Activated T-helper 1 cell treated with anti-CD3 and anti-CD28 coated beads, Interleukin-12 subunit alpha, Interleukin-12 subunit beta, Interleukin-2, Interleukin-4 antibody, amounts not matched to agents 30 ng/mL and 10 ng/mL and 1 ng/mL, durations not matched to agents 14 hours and 24 hours and 36 hours (primary cell): ENCODE results near the gene PCDHAC2. TPM values are rescaled to one million over a fixed set of nuclear protein-coding genes. Genes with fewer than 3 reads are reported as not detected.

Experiments used
- DNase-seq: peaks from one replicate; pipeline ENCODE4 v3.0.0; 2021; ENCODE audit warnings: low spot score
- H3K27ac Mint-ChIP-seq: one replicate; pipeline ENCODE4 v1.8.0; 2021; ENCODE audit warnings: mild to moderate bottlenecking, mixed read lengths
- H3K27me3 Mint-ChIP-seq: one replicate; pipeline ENCODE4 v1.8.0; 2022; ENCODE audit warnings: mild to moderate bottlenecking, moderate library complexity, mixed read lengths; ENCODE audit not compliant: insufficient read depth
- H3K36me3 Mint-ChIP-seq: one replicate; pipeline ENCODE4 v1.8.0; 2021; ENCODE audit warnings: low read depth, mixed read lengths
- H3K4me1 Mint-ChIP-seq: one replicate; pipeline ENCODE4 v1.8.0; 2021; ENCODE audit warnings: low read depth, mixed read lengths
- H3K4me3 Mint-ChIP-seq: one replicate; pipeline ENCODE4 v1.8.0; 2021; ENCODE audit warnings: mild to moderate bottlenecking, moderate library complexity, mixed read lengths
- H3K9me3 Mint-ChIP-seq: one replicate; pipeline ENCODE4 v1.8.0; 2021; ENCODE audit warnings: mixed read lengths
- intact Hi-C: fragments of 100-400 bp; cut with micrococcal nuclease; formaldehyde crosslinking; loops from one replicate; pipeline ENCODE4 v1.15.1; 2024
- total RNA-seq: library from RNA; stranded (reverse); gene quantifications from 2 replicates; pipeline ENCODE4 v1.2.3, GENCODE V29; 2022

The PCDHAC2 gene
- total RNA-seq, 1 donor from 2014 or later, result not detected

DNA sequence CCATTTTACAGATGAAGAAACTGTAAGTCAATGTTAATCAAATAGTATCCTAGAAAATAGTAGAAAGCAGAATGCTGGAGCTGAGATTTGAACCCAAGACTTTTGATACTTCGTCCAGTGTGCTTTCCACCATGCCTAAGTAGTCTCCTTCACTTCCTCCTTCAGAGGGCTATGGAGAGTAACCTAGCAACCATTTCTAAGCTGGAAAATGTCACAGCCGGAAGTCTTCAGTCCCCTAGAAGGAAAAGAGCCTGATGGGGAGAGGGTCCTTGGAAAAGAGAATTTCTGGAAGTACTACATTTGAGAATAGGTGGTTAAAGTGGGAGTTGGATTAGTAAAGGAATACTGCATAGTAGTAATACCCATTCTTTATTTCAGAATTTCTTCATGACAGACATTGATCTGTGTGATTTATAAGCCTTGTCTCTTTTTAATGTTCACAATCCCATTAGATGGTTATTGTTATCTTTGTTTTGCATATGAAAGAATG lies 32.7 kb downstream of the PCDHAC2 start:
- Mint-ChIP-seq H3K27me3 (peaks cover 11% of the 10 kb centered on the region), H3K4me1 (no peaks in the 10 kb centered on the region), H3K4me3 (no peak overlapping the region), H3K36me3 (no peaks in the 10 kb centered on the region), H3K27ac (no peak overlapping the region), H3K9me3 (no peaks in the 10 kb centered on the region)
- intact Hi-C loops, result no loop called here
- no peak for DNase-seq

DNA sequence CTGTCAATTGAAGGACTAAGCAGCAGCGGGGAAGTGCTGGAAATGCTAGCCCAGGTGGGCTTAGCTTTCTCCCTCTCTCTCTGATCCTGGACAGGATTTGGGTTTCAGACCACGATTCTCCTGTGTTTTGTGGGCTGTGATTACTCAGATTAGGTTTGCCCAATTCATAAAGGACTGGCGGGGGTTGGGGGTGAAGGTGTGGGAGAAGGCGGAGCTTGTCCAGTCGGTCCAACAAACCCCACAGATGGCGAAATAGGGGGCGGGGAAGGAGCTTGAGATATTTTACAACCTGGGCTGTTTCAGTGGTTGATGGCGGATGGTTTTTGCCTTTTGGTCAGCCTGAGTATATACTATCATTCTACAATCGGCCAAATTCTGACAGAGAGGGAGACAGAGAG lies 35.2 kb downstream of the PCDHAC2 start:
- Mint-ChIP-seq H3K4me3 (no peak overlapping the region), H3K9me3 (no peaks in the 10 kb centered on the region)

GRCh38 chr5:141001844-141002604 lies 35.7 kb downstream of the PCDHAC2 start:
- no peak overlapping the region for H3K4me3 Mint-ChIP-seq
- H3K9me3 Mint-ChIP-seq, result no peaks in the 10 kb centered on the region
- intact Hi-C loops, result no loop called here
- H3K36me3 Mint-ChIP-seq, result no peaks in the 10 kb centered on the region
- H3K27ac Mint-ChIP-seq, result no peak overlapping the region
- H3K4me1 Mint-ChIP-seq, result no peaks in the 10 kb centered on the region
- H3K27me3 Mint-ChIP-seq, result peaks cover 11% of the 10 kb centered on the region
- DNase-seq, result no peak

More for the DNA sequence above, 35.2 kb downstream of the PCDHAC2 start:
- Mint-ChIP-seq H3K4me1 (no peaks in the 10 kb centered on the region), H3K27ac (no peak overlapping the region), H3K27me3 (peaks cover 11% of the 10 kb centered on the region), H3K36me3 (no peaks in the 10 kb centered on the region)
- no peak for DNase-seq
- intact Hi-C loops, result no loop called here

DNA sequence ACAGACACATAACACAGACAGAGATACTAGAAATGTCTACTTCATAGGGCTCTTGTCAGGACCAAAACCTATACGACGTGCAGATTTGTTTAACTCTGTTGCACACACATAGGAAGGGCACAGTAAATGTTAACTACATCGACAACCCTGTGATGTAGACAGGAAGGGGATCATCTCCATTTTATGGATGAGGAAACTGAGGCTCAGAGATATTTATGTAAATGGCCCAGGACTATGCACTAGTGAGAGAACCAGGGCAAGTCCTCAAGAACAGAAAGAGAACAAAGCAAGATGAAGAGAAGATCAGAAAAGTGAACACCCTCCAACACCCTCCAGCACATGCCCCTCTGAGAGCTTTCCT lies 36.3 kb downstream of the PCDHAC2 start:
- no peaks in the 10 kb centered on the region for H3K9me3 Mint-ChIP-seq
- H3K27me3 Mint-ChIP-seq, result peaks cover 11% of the 10 kb centered on the region
- H3K4me3 Mint-ChIP-seq, result no peak overlapping the region
- intact Hi-C loops, result no loop called here
- no peaks in the 10 kb centered on the region for H3K4me1 Mint-ChIP-seq
- H3K27ac Mint-ChIP-seq, result no peak overlapping the region
- no peaks in the 10 kb centered on the region for H3K36me3 Mint-ChIP-seq
- no peak for DNase-seq

GRCh38 chr5:141003031-141003430 lies 36.8 kb downstream of the PCDHAC2 start:
- peaks cover 11% of the 10 kb centered on the region for H3K27me3 Mint-ChIP-seq
- H3K9me3 Mint-ChIP-seq, result no peaks in the 10 kb centered on the region
- H3K36me3 Mint-ChIP-seq, result no peaks in the 10 kb centered on the region
- no peaks in the 10 kb centered on the region for H3K4me1 Mint-ChIP-seq
- no peak overlapping the region for H3K27ac Mint-ChIP-seq
- intact Hi-C loops, result no loop called here
- H3K4me3 Mint-ChIP-seq, result no peak overlapping the region
- DNase-seq, result no peak

DNA sequence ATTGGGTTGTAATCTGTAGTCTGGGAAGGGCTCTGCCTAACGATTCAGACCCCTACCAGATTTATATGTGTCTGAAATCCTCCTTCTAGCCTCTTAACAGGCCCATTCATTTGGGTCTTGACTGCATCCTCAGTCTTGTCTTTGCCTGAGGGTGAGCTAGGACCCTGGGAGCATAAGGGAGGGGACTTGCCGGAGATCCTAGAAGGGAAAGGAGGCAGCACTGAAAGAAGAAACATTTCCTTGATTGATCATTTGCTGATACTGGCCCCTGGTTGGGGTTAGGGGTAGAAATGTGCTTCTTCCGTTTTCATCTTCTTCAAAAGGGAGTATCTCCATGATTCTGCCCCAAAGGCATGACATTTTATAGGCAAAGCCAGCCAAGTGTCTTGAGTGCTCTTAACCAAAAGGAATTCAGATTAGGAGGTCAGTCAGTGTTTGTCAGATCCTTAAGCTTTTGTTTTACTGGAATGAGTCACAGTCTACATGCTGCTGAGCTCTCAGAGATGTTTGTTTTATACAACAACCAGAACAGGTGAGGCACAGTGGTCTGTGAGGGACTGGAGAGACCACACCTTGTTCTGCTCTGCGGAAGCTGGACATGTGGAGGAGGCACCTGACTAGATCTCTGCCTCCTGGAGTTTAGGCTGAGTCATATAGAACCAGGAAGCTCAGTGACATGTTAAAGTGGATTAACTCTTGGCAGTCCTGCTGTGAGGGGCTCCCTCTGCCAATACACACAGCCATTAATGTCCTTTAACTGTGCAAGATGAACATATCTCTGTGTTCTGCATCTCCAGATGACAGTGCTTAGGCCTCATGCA lies 37.7 kb downstream of the PCDHAC2 start:
- intact Hi-C loops, result no loop called here
- no peak overlapping the region for H3K4me3 Mint-ChIP-seq
- H3K27me3 Mint-ChIP-seq, result peaks cover 11% of the 10 kb centered on the region
- no peaks in the 10 kb centered on the region for H3K4me1 Mint-ChIP-seq
- DNase-seq, result no peak
- no peak overlapping the region for H3K27ac Mint-ChIP-seq
- no peaks in the 10 kb centered on the region for H3K9me3 Mint-ChIP-seq
- H3K36me3 Mint-ChIP-seq, result no peaks in the 10 kb centered on the region

- no peak for DNase-seq
- Mint-ChIP-seq H3K4me3 (no peak overlapping the region), H3K4me1 (no peaks in the 10 kb centered on the region), H3K27ac (no peak overlapping the region), H3K36me3 (no peaks in the 10 kb centered on the region), H3K27me3 (peaks cover 4% of the 10 kb centered on the region), H3K9me3 (no peaks in the 10 kb centered on the region)
- intact Hi-C loops, result no loop called here
Observed at GRCh38 chr5:141007791-141008190, 41.5 kb downstream of the PCDHAC2 start.

DNA sequence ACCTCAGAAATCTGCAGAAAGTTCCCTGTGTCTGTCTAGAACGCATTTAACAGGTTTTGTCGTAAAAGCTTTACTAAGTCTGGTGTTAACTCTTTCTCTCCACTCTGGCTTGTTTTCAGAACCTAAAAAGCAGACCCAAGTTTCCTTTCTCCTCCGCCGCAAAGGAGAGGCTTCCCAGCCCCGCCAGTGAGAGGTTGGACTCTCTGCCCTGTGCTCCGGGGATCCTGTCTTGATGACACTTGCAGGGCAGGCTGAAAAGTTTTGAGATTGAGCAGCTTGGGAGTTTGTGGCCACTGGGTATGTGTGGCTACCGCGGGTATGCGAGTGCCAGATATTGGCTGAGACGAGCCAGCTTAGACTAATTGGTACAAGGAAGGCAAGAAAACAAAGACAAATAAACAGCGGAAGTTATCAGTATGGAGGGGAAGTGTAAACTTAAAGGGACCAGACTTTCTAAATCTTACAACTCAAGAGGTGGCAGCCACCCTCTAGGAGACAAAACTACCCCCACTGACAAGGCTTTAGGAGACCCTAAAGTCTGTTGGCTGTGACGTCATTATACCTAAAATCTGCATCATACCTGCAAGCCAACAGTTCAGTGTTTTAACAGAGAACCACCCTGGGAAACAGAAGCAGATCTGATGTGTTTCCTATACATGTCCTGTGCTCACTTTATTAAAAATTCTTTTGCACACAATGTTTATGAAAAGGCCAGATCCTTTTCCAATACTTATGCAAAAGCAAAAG lies 43.9 kb downstream of the PCDHAC2 start:
- no peaks in the 10 kb centered on the region for H3K4me1 Mint-ChIP-seq
- no peaks in the 10 kb centered on the region for H3K9me3 Mint-ChIP-seq
- no peaks in the 10 kb centered on the region for H3K36me3 Mint-ChIP-seq
- peaks cover 4% of the 10 kb centered on the region for H3K27me3 Mint-ChIP-seq
- H3K27ac Mint-ChIP-seq, result no peak overlapping the region
- no peak for DNase-seq
- intact Hi-C loops, result no loop called here
- H3K4me3 Mint-ChIP-seq, result no peak overlapping the region

DNA sequence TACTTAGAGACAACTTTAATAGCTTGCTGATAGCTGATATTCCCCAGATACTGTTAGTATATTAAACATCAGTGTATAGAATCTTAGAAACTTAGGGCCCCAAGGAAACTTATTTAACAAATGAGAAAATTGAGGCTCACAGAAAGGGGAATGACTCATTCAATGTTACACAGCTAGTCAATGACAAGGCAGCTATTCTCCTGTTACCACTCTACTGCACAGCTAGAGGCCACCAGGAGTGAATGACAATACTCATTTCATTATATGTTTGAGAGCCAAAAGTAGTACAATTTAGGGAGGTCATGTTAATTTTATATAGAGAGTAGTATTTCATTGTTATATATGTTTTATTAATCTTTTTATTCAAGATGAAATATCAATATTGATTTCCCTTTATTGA lies 51.7 kb downstream of the PCDHAC2 start:
- no peaks in the 10 kb centered on the region for H3K4me1 Mint-ChIP-seq
- no peaks in the 10 kb centered on the region for H3K36me3 Mint-ChIP-seq
- H3K9me3 Mint-ChIP-seq, result no peaks in the 10 kb centered on the region
- no peaks in the 10 kb centered on the region for H3K27me3 Mint-ChIP-seq
- intact Hi-C loops, result no loop called here
- no peak overlapping the region for H3K4me3 Mint-ChIP-seq
- no peak for DNase-seq
- H3K27ac Mint-ChIP-seq, result no peak overlapping the region

Other genes with a start within 250 kb of the PCDHAC2 start
- not detected in 2 replicates for gene PCDHA1, start 180.3 kb upstream of the PCDHAC2 start, total RNA-seq
- gene PCDHA2, start 171.6 kb upstream of the PCDHAC2 start, total RNA-seq, result not detected in 2 replicates
- gene PCDHA3, start 165.4 kb upstream of the PCDHAC2 start, total RNA-seq, result not detected in 2 replicates
- gene PCDHA4, start 159.4 kb upstream of the PCDHAC2 start, total RNA-seq, result not detected in 2 replicates
- gene PCDHA5, start 144.9 kb upstream of the PCDHAC2 start, total RNA-seq, result not detected in 2 replicates
- gene PCDHA6, start 138.5 kb upstream of the PCDHAC2 start, total RNA-seq, result not detected in 2 replicates
- not detected in 2 replicates for gene PCDHA7, start 132.2 kb upstream of the PCDHAC2 start, total RNA-seq
- gene PCDHA8, start 125.3 kb upstream of the PCDHAC2 start, total RNA-seq, result not detected in 2 replicates
- not detected in 2 replicates for gene PCDHA9, start 118.1 kb upstream of the PCDHAC2 start, total RNA-seq
- not detected in 2 replicates for gene PCDHA10, start 110.6 kb upstream of the PCDHAC2 start, total RNA-seq
- gene PCDHA11, start 97.5 kb upstream of the PCDHAC2 start, total RNA-seq, result not detected in 2 replicates
- gene PCDHA12, start 91.2 kb upstream of the PCDHAC2 start, total RNA-seq, result not detected in 2 replicates
- gene PCDHA13, start 84.4 kb upstream of the PCDHAC2 start, total RNA-seq, result not detected in 2 replicates
- gene PCDHAC1, start 40.2 kb upstream of the PCDHAC2 start, total RNA-seq, result not detected in 2 replicates
- gene PCDHB1, start 84.9 kb downstream of the PCDHAC2 start, total RNA-seq, result not detected in 2 replicates
- gene PCDHB2, start 128.1 kb downstream of the PCDHAC2 start, total RNA-seq, result not detected in 2 replicates
- not detected in 2 replicates for gene PCDHB3, start 134.0 kb downstream of the PCDHAC2 start, total RNA-seq
- not detected in 2 replicates for gene PCDHB4, start 155.3 kb downstream of the PCDHAC2 start, total RNA-seq
- not detected in 2 replicates for gene PCDHB5, start 168.7 kb downstream of the PCDHAC2 start, total RNA-seq
- gene PCDHB6, start 183.6 kb downstream of the PCDHAC2 start, total RNA-seq, result not detected in 2 replicates
- not detected in 2 replicates for gene PCDHB7, start 206.2 kb downstream of the PCDHAC2 start, total RNA-seq
- gene PCDHB8, start 211.3 kb downstream of the PCDHAC2 start, total RNA-seq, result not detected in 2 replicates
- not detected in 2 replicates for gene PCDHB16, start 215.9 kb downstream of the PCDHAC2 start, total RNA-seq
- not detected in 2 replicates for gene PCDHB9, start 220.7 kb downstream of the PCDHAC2 start, total RNA-seq
- not detected in 2 replicates for gene PCDHB10, start 225.9 kb downstream of the PCDHAC2 start, total RNA-seq
- not detected in 2 replicates for gene PCDHB11, start 233.2 kb downstream of the PCDHAC2 start, total RNA-seq
- gene PCDHB12, start 242.2 kb downstream of the PCDHAC2 start, total RNA-seq, result not detected in 2 replicates
- not detected in 2 replicates for gene PCDHB13, start 247.4 kb downstream of the PCDHAC2 start, total RNA-seq